Ovary (tissue), 3 donors: ENCODE measurements around the gene UNC13A.

Experiments used
- POLR2A ChIP-seq: fragments of 450-650 bp; IDR thresholded peaks from one replicate; pipeline ENCODE4 v1.6.1; 2017; ENCODE audit warnings: antibody characterized with exemption, mild to moderate bottlenecking, moderate library complexity
- TF ChIP-seq, protein P1 (sequence below), 3 donors: fragments of 450-650 bp in 2 of 3; fragments of 200-600 bp in 1 of 3; IDR thresholded peaks; one replicate each; pipeline versions ENCODE4 v1.5.1 to v1.8.0; 2016 to 2022; ENCODE audit warnings: antibody characterized with exemption in 3 of 3, mild to moderate bottlenecking in 1 of 3
- donor health status: DM: no; HTN: no; CAD: no.

- TF ChIP-seq, protein P1, sequence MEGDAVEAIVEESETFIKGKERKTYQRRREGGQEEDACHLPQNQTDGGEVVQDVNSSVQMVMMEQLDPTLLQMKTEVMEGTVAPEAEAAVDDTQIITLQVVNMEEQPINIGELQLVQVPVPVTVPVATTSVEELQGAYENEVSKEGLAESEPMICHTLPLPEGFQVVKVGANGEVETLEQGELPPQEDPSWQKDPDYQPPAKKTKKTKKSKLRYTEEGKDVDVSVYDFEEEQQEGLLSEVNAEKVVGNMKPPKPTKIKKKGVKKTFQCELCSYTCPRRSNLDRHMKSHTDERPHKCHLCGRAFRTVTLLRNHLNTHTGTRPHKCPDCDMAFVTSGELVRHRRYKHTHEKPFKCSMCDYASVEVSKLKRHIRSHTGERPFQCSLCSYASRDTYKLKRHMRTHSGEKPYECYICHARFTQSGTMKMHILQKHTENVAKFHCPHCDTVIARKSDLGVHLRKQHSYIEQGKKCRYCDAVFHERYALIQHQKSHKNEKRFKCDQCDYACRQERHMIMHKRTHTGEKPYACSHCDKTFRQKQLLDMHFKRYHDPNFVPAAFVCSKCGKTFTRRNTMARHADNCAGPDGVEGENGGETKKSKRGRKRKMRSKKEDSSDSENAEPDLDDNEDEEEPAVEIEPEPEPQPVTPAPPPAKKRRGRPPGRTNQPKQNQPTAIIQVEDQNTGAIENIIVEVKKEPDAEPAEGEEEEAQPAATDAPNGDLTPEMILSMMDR (IDR thresholded peaks at IDR 0.05), result no peak
- no peak for TF ChIP-seq POLR2A
Measured at GRCh38 chr19:17557466-17557865, 130.7 kb downstream of the UNC13A start.
